ENCODE data around the gene PHC1. TPM values are rescaled to one million over a fixed set of nuclear protein-coding genes. Genes with fewer than 3 reads are reported as not detected.
"Not testable (repeated sequence)": the region's sequence is repeated elsewhere in the genome, so short reads cannot be mapped to it uniquely, and the experiment has no call there.

PHC1 gene
- total RNA-seq = 10 to 100 TPM; 52.7 to 54.1 TPM
- 15.2 to 27.7 reads per million in 2 donors for total RNA-seq

DNA sequence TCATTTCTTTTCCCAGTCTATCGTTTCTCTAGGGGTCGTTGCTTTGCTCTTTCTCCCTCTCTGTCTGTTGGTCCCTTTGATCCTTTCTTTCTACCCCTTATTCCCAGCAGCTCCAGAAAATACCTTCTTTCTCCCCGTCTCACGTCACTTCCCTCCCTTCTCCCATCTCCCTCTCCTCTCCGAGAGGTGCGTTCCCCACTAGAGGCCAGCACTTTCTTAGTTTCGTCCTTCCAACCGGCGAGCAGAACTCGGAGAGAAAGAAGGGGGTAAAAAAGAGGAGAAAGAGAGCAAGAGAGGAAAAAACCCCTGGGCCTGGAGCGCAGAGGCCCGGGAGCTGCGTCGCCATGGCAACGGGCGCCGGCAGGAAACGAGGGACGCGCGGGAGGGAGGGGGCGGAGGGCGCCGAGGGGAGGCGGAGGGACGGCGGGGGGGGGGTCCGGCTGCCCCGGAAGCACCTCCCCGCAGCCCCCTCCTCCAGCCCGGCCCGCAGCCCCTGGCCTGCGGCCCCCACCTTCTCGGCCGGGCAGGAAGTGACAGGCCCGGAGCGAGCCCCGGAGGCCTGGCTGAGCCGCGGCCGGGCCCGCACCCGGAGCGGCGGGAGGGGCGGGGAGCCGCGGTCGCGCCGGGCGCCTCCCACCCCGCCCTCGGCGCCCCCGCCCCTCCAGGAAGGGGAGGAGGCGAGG, at the start of gene PHC1:
TSS of gene PHC1 (plus strand) at position 477 of the 683 bp plus-strand sequence. CDS start 3,169 bp downstream, outside the sequence.
- not testable (repeated sequence) for H3K36me3 Mint-ChIP-seq (ENCODE audit: low read depth)
- ATAC-seq = peak; percentile 81
- H3K4me3 Mint-ChIP-seq = peak within 1 kb of the TSS; percentile 99

DNA sequence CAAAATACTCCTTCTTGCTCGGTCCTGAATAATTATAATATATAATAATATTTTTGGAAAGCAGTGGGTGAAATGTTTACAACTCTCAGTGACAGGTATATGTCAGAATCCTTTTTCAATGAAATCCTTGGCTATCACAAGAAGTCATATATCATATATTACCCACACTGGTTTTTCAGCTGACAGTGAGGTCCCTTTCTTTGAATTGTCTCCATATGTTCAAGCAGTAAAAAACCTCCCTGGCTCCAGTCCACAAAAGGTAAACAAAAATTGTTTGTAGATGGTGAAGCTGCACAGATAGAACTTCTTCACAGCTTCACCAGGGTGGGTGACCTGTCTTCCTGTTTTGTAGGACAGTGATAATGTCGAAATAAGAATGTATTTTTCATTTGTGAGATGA, 47.9 kb upstream of the PHC1 start:
- Mint-ChIP-seq H3K4me3 (no peak overlapping the region), H3K27me3 (no peaks in the 10 kb centered on the region), H3K27ac (no peak overlapping the region), H3K4me1 (no peaks in the 10 kb centered on the region), H3K36me3 (ENCODE audit: low read depth) (peaks cover 2% of the 10 kb centered on the region)
- no peak for DNase-seq
- no peaks in the 10 kb centered on the region for H3K9me3 ChIP-seq (ENCODE audit: control insufficient read depth, low read length, poor library complexity, severe bottlenecking)
- ATAC-seq = no peak

More for the DNA sequence above, at the start of gene PHC1:
- H3K9me3 ChIP-seq (ENCODE audit: control insufficient read depth, low read length, poor library complexity, severe bottlenecking); H3K27ac Mint-ChIP-seq; H3K27me3 Mint-ChIP-seq: not testable (repeated sequence)
- DNase-seq = peak; percentile 56 to 85 (median 82)
- peaks cover 19% of the 10 kb centered on the region for H3K4me1 Mint-ChIP-seq

DNA sequence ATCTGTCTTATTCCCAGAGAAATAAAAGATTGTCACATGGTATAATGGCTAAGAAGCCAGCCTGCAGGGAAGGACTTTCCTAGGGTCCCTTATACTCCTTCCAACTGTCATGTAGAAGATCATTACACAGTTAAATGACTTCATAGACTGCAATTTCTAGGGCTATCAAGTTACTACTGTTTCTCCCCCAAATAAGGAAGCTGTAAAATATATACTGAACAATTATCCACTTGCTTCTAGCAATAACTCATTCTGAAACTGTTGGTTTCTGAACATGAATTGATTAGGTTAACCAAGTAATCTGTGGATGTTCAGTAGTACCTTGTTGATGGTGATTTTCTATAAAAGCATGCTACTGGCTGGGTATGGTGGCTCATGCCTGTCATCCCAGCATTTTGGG, 47.3 kb upstream of the PHC1 start:
- no peaks in the 10 kb centered on the region for H3K4me1 Mint-ChIP-seq
- H3K36me3 Mint-ChIP-seq (ENCODE audit: low read depth) = peaks cover 2% of the 10 kb centered on the region
- DNase-seq (no peak), ATAC-seq (no peak)
- no peaks in the 10 kb centered on the region for H3K27me3 Mint-ChIP-seq
- H3K27ac Mint-ChIP-seq = no peak overlapping the region
- no peaks in the 10 kb centered on the region for H3K9me3 ChIP-seq (ENCODE audit: control insufficient read depth, low read length, poor library complexity, severe bottlenecking)
- H3K4me3 Mint-ChIP-seq = no peak overlapping the region

DNA sequence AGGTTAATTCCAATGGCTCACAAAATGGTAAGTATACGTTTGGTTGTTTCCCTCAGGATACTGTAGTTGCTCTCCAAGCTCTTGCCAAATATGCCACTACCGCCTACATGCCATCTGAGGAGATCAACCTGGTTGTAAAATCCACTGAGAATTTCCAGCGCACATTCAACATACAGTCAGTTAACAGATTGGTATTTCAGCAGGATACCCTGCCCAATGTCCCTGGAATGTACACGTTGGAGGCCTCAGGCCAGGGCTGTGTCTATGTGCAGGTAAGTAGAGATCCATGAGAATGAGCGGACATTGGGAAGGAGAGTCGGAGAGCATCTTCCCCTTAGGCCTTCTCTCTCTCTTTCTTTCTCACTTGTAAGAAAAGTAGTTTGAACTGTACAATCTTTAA, 46.5 kb upstream of the PHC1 start:
- H3K4me3 Mint-ChIP-seq = no peak overlapping the region
- H3K27me3 Mint-ChIP-seq = no peaks in the 10 kb centered on the region
- H3K4me1 Mint-ChIP-seq = no peaks in the 10 kb centered on the region
- ATAC-seq (no peak), DNase-seq (no peak)
- no peak overlapping the region for H3K27ac Mint-ChIP-seq
- no peaks in the 10 kb centered on the region for H3K9me3 ChIP-seq (ENCODE audit: control insufficient read depth, low read length, poor library complexity, severe bottlenecking)
- peaks cover under 1% of the 10 kb centered on the region for H3K36me3 Mint-ChIP-seq (ENCODE audit: low read depth)

DNA sequence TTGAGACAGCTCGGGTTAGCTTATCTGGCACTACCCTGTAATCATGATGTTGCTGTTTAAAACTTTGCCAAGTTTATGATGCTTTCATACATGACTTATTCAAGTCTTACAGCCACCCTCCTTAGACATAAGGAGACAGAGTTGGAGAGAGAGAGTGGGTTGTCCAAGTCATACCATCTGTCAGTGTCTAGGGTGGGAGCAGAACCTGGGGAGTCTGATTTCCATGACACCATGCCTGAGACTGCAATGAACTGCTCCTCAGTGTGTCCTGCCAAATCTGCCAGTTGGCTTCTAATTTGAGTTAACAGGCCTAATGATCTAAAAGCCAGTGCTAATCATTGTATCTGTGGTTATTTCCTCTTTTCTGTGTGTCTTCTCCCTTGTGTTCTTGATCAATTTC, 43.7 kb upstream of the PHC1 start:
- DNase-seq = no peak
- no peak for ATAC-seq
- no peaks in the 10 kb centered on the region for H3K9me3 ChIP-seq (ENCODE audit: control insufficient read depth, low read length, poor library complexity, severe bottlenecking)
- Mint-ChIP-seq H3K36me3 (ENCODE audit: low read depth) (peaks cover 4% of the 10 kb centered on the region), H3K4me3 (no peak overlapping the region), H3K27me3 (no peaks in the 10 kb centered on the region), H3K4me1 (no peaks in the 10 kb centered on the region), H3K27ac (no peak overlapping the region)

DNA sequence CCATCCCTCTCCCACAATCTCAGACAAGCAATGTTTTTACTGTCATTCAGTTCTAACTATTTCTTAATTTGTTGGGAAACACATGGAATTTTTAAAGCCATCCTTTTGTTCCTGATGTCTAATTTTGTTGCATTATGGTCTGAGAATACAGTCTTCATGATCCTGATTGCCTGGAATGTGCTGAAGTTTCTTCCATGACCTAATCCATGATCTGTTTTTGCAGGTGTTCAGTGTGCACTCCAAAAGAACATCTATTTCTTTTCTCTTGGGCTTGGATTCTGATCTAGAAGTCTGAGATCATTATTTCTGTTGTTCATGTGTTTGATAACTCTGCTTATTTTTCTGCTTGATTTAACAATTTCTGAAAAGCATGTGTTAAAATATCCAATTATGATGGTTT, 43.2 kb upstream of the PHC1 start:
- ATAC-seq = no peak
- H3K36me3 Mint-ChIP-seq (ENCODE audit: low read depth) = peaks cover 4% of the 10 kb centered on the region

DNA sequence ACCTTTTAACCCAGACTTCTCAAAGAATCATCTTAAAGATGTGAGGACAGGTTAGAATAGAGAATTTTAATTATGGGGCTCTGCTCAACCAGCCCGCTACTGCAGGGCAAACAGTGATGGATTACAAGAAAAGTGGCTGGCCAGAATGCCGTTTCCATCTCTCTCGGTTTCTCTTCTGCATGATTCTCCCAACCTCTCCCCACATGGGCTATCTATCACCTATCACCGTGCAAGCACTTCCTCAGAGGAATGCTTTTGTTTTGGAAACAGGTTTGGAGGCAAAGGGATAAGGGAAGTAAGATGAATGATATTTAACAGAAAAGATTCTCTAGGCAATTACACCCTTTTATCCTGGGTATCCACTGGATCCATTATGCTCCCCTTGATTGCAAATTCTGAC, 37.4 kb upstream of the PHC1 start:
- peaks cover 4% of the 10 kb centered on the region for H3K36me3 Mint-ChIP-seq (ENCODE audit: low read depth)
- DNase-seq (no peak), ATAC-seq (no peak)
- peaks cover 7% of the 10 kb centered on the region for H3K4me1 Mint-ChIP-seq
- H3K27ac Mint-ChIP-seq = no peak overlapping the region
- H3K4me3 Mint-ChIP-seq = no peak overlapping the region
- H3K27me3 Mint-ChIP-seq = peaks cover 23% of the 10 kb centered on the region
- no peaks in the 10 kb centered on the region for H3K9me3 ChIP-seq (ENCODE audit: control insufficient read depth, low read length, poor library complexity, severe bottlenecking)

More for the DNA sequence above, 43.2 kb upstream of the PHC1 start:
- DNase-seq = no peak
- Mint-ChIP-seq H3K4me3 (no peak overlapping the region), H3K4me1 (no peaks in the 10 kb centered on the region), H3K27me3 (peaks cover 4% of the 10 kb centered on the region), H3K27ac (no peak overlapping the region)
- H3K9me3 ChIP-seq (ENCODE audit: control insufficient read depth, low read length, poor library complexity, severe bottlenecking) = no peaks in the 10 kb centered on the region

DNA sequence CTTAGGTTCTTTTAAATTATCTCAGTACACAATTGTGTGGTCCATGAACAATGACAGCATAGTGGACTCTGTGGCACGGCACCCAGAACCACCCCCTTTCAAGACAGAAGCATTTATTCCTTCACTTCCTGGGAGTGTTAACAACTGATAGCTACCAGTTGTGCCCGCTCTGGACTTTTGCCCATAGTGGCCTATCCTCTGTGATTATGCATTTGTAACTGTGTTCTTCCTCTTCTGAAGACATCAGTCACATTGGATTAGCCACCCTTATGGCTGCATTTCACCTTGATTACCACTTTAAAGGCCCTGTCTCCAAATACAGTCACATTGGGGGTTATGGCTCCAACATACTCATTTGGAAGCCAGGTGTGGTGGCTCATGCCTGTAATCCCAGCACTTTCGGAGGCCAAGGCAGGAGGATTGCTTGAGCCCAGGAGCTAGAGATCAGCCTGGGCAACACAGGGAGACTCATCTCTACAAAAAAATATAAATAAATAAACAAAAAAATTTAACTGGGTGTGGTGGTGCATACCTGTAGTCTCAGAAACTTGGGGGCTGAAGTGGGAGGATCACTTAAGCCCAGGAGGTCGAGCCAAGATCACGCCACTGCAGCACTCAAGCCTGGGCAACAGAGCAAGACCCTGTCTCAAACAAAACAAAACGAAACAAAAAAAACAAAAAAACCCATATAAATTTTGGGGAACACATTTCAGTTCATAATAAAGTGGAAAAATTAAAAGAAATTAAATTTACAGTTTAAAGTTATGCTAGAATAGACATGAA, 27.6 kb upstream of the PHC1 start:
- no peak overlapping the region for H3K4me3 Mint-ChIP-seq
- peaks cover 2% of the 10 kb centered on the region for H3K36me3 Mint-ChIP-seq (ENCODE audit: low read depth)
- H3K9me3 ChIP-seq (ENCODE audit: control insufficient read depth, low read length, poor library complexity, severe bottlenecking) = no peaks in the 10 kb centered on the region
- ATAC-seq (no peak), DNase-seq (no peak)
- H3K4me1 Mint-ChIP-seq = peaks cover 5% of the 10 kb centered on the region
- peaks cover under 1% of the 10 kb centered on the region for H3K27me3 Mint-ChIP-seq
- no peak overlapping the region for H3K27ac Mint-ChIP-seq

DNA sequence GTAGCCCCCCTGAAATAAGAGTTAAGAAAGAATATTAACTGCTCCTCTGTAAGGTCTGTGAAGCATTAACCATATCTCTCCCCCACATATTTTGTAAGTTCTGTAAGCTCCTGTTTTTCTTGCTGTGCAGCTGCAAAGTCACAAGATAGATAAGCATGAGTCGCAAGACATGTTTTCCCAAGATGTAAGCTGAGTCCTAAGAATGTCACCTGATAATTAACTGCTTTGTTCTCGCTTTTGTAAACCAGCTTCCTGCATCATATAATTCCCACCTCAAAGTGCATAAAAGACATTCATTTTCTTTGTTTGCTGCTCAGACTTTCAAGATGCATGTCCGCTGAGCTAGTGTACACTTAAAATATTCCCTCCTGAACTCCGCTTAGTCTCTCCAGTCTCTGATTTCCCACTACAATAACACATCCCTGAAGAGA, 27.0 kb upstream of the PHC1 start:
- peaks cover 5% of the 10 kb centered on the region for H3K4me1 Mint-ChIP-seq
- H3K9me3 ChIP-seq (ENCODE audit: control insufficient read depth, low read length, poor library complexity, severe bottlenecking) = no peaks in the 10 kb centered on the region
- no peak overlapping the region for H3K4me3 Mint-ChIP-seq
- H3K36me3 Mint-ChIP-seq (ENCODE audit: low read depth) = peaks cover 2% of the 10 kb centered on the region
- no peaks in the 10 kb centered on the region for H3K27me3 Mint-ChIP-seq
- DNase-seq (no peak), ATAC-seq (no peak)
- H3K27ac Mint-ChIP-seq = no peak overlapping the region

DNA sequence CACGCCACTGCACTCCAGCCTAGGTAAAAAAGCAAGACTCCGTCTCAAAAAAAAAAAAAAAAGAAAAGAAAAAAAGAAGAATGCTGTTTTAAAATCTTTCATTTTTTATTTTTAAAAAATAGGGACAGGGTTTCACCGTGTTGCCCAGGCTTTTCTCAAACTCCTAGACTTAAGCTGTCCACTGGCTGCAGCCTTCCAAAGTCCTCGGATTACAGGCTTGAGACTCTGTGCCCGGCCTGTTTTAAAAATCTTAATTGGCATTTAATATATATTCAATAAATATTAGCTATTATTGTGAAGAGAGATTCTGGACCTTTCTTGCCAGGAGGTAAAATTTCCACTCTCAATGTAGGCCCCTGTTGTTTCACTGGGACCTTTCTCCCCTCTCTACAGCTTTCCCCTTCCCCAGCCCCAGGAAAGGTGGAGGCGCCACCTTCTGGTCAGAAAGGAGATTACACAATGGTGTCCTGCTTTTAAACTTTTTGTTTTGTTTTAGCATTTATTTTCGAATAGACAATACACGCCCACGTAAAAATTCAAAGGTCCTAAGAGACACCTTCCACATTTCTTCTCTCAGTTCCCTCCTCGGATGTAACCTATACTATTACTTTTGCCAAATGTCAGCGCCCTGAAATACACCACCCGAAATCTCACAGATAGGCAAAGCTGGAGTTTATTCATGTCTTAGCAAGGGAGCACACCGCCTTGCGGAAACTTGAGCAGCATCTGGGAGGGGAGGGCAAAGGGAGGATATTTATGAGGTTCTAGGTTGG, 23.8 kb upstream of the PHC1 start:
- Mint-ChIP-seq H3K4me1 (peaks cover 5% of the 10 kb centered on the region), H3K4me3 (peak overlapping the region; percentile 90), H3K36me3 (ENCODE audit: low read depth) (peaks cover 2% of the 10 kb centered on the region), H3K27ac (peak overlapping the region; percentile 71), H3K27me3 (no peaks in the 10 kb centered on the region)
- ATAC-seq = peak; percentile 89
- peak; percentile 20 to 59 (median 20) for DNase-seq
- no peaks in the 10 kb centered on the region for H3K9me3 ChIP-seq (ENCODE audit: control insufficient read depth, low read length, poor library complexity, severe bottlenecking)

DNA sequence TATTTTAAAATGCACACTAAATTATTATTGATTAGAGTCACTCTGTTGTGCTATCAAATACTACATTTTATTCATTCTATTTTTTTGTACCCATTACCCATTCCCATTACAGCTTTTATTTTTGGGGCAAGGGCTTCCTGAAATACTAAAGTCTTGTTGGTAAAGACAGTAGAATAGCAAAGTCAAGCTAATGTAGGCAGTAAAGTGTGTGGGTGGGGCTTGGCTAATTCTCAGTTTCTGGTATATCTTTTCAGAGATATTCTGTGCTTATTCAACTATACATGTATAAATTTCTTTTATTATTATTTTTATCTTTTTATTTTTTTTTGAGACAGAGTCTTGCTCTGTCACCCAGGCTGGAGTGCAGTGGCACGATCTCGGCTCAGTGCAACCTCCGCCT, 22.3 kb upstream of the PHC1 start:
- no peak overlapping the region for H3K4me3 Mint-ChIP-seq
- ATAC-seq (no peak), DNase-seq (no peak)
- no peak overlapping the region for H3K27ac Mint-ChIP-seq
- H3K9me3 ChIP-seq (ENCODE audit: control insufficient read depth, low read length, poor library complexity, severe bottlenecking) = no peaks in the 10 kb centered on the region
- H3K4me1 Mint-ChIP-seq = peaks cover 5% of the 10 kb centered on the region
- no peaks in the 10 kb centered on the region for H3K27me3 Mint-ChIP-seq
- H3K36me3 Mint-ChIP-seq (ENCODE audit: low read depth) = peaks cover 2% of the 10 kb centered on the region

DNA sequence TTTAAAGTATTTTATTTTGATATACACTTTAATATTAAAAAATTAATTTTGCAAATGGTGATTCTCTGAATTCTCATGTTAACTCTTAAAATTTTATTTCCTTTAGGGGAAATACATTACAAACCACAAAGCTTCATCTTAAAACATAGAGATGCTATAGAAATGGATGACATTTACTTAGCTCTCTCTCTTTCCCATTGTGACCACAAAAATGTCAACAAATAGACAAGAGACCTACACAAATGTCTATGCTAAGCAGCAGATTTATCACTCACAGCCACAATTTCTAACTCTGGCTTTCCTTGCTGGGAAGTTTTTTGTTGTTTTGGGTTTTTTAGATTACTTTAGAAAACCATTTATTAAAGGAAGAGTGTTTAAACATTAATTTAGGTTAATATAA, 19.9 kb upstream of the PHC1 start:
- no peaks in the 10 kb centered on the region for H3K9me3 ChIP-seq (ENCODE audit: control insufficient read depth, low read length, poor library complexity, severe bottlenecking)
- Mint-ChIP-seq H3K27me3 (peaks cover 4% of the 10 kb centered on the region), H3K4me3 (no peak overlapping the region), H3K36me3 (ENCODE audit: low read depth) (no peaks in the 10 kb centered on the region), H3K4me1 (peaks cover 5% of the 10 kb centered on the region), H3K27ac (no peak overlapping the region)
- ATAC-seq = no peak
- DNase-seq = no peak

DNA sequence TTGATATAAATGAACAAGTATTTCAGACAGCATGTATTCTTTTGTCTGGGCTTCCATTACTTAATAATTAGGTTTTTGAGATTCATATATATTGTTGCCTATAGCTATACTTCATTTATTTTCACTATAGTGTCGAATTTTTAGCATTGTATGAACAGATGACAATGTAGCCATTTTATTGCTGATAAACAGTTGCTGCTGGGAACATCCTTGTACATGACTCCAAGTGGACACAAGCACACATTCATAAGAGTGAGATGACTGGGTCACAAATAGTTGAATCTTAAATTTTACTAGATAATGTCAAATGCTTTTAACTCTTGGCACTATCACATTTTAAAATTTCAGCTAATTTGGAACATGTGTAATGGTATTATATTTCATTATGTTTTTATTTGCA, 19.3 kb upstream of the PHC1 start:
- Mint-ChIP-seq H3K4me1 (peaks cover 5% of the 10 kb centered on the region), H3K4me3 (no peak overlapping the region), H3K27ac (no peak overlapping the region), H3K36me3 (ENCODE audit: low read depth) (no peaks in the 10 kb centered on the region), H3K27me3 (peaks cover 6% of the 10 kb centered on the region)
- no peak for DNase-seq
- no peak for ATAC-seq
- H3K9me3 ChIP-seq (ENCODE audit: control insufficient read depth, low read length, poor library complexity, severe bottlenecking) = no peaks in the 10 kb centered on the region

Measured in T-helper 17 cell (primary cell).